HG03439 (cell line): ENCODE measurements around the gene PRR14L.
"Not testable (repeated sequence)": the region's sequence is repeated elsewhere in the genome, so short reads cannot be mapped to it uniquely, and the experiment has no call there.

Experiments used
- ATAC-seq: cut with Tn5 transposase; IDR thresholded peaks from one replicate; pipeline ENCODE4 v1.9.1; 2021; ENCODE audit warnings: mild to moderate bottlenecking, moderate library complexity; ENCODE audit not compliant: unreplicated experiment

The PRR14L gene

GRCh38 chr22:31749636-31750364 is at the start of gene PRR14L:
PRR14L (minus strand) TSS chr22:31750132; CDS start chr22:31738860, 11,272 bp downstream.
- peak; percentile 69 for ATAC-seq

GRCh38 chr22:31799358-31799757 is 49.4 kb upstream of the PRR14L start:
- not testable (repeated sequence) for ATAC-seq

GRCh38 chr22:31790240-31790639 is 40.3 kb upstream of the PRR14L start:
- ATAC-seq, result no peak

GRCh38 chr22:31789803-31790202 is 39.9 kb upstream of the PRR14L start:
- ATAC-seq, result no peak

GRCh38 chr22:31776231-31776630 is 26.3 kb upstream of the PRR14L start:
- ATAC-seq, result no peak

GRCh38 chr22:31773416-31773815 is 23.5 kb upstream of the PRR14L start:
- ATAC-seq, result no peak

- ATAC-seq, result no peak
Measured at GRCh38 chr22:31768422-31769059, 18.6 kb upstream of the PRR14L start.

- no peak for ATAC-seq
Measured at GRCh38 chr22:31764785-31765184, 14.9 kb upstream of the PRR14L start.

- ATAC-seq, result not testable (repeated sequence)
Measured at GRCh38 chr22:31758860-31759259, 8.9 kb upstream of the PRR14L start.

- no peak for ATAC-seq
Measured at GRCh38 chr22:31757265-31757664, 7.3 kb upstream of the PRR14L start.

- ATAC-seq, result no peak
Measured at GRCh38 chr22:31754813-31755212, 4.9 kb upstream of the PRR14L start.

- peak; percentile 73 for ATAC-seq
Measured at GRCh38 chr22:31753634-31754501, 3.9 kb upstream of the PRR14L start, which contains the start of gene DEPDC5. DEPDC5 (plus strand) TSS chr22:31754019; CDS start chr22:31754922, 903 bp downstream.

GRCh38 chr22:31753005-31753633 is 3.2 kb upstream of the PRR14L start:
- ATAC-seq, result peak; percentile 7

- no peak for ATAC-seq
Measured at GRCh38 chr22:31752096-31752847, 2.3 kb upstream of the PRR14L start.

GRCh38 chr22:31750365-31751284 is 693 bp upstream of the PRR14L start:
- no peak for ATAC-seq

GRCh38 chr22:31748490-31748889 is 1.4 kb downstream of the PRR14L start:
- no peak for ATAC-seq

- no peak for ATAC-seq
Measured at GRCh38 chr22:31747441-31747840, 2.5 kb downstream of the PRR14L start.

GRCh38 chr22:31743871-31744270 is 6.1 kb downstream of the PRR14L start:
- no peak for ATAC-seq

- ATAC-seq, result no peak
Measured at GRCh38 chr22:31742682-31743081, 7.2 kb downstream of the PRR14L start.
